T-helper 2 cell treated with Interferon-gamma antibody and Interleukin-4, amounts not matched to agents 100 ng/mL and 5 ng/mL, for 36 hours (primary cell): ENCODE measurements around the gene CAVIN4. TPM values are rescaled to one million over a fixed set of nuclear protein-coding genes. Genes with fewer than 3 reads are reported as not detected.

Experiments used
- intact Hi-C: fragments of 100-400 bp; cut with micrococcal nuclease; formaldehyde crosslinking; loops from one replicate; pipeline ENCODE4 v1.15.1; 2023
- total RNA-seq: library from RNA; stranded (reverse); gene quantifications from 2 replicates; pipeline ENCODE4 v1.2.3, GENCODE V29; 2022

Gene CAVIN4
- total RNA-seq, 1 donor from 2014 or later: 0.43 TPM

GRCh38 chr9:100590481-100590880 lies 12.6 kb downstream of the CAVIN4 start:
- intact Hi-C loops: no loop called here

GRCh38 chr9:100591139-100591538 lies 13.3 kb downstream of the CAVIN4 start:
- intact Hi-C loops: no loop called here

- intact Hi-C loops: no loop called here
Observed at GRCh38 chr9:100591639-100592412, 13.9 kb downstream of the CAVIN4 start.

DNA sequence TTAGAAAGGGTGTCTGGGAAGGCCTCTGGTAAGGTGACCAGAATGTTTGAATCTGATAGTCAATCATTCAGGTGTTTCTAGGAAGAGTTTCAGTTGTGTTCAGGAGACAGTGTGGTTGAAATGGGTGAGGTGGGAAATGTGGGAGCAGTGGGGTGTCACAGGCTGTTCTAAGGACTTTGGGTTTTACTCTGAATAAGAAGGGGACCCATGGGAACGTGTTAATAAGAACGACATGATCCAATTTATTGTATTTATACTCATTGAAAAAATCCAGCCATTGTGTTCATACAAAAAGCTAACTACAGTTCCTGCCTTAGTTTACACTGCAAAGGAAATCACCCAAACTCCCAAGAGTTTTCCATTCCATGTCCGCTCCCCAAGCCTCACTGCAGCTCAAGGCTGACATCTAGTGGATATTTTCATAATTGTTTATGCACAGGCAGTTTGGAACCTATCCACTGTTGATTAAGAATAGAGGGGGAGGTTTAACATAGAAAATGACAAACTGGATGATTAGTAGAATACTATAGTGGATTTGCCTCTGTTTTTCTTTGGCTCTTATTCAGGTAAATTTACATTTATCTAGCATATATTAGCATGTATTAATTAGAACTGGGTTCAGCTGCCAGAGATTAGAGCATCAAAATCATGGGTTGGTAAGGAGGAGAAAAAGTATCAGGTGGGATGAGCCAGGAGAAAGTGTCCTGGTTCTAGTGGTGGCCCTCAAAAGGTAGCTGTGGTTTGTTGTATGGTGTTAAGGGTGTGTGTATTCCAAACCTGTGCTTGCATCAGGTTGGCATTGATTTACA lies 17.7 kb downstream of the CAVIN4 start:
- intact Hi-C loops: loop anchor here (1.0 to 5.0 kb wide), 4 partner anchors 90 to 567 kb away; no protein-coding TSS in a partner anchor

DNA sequence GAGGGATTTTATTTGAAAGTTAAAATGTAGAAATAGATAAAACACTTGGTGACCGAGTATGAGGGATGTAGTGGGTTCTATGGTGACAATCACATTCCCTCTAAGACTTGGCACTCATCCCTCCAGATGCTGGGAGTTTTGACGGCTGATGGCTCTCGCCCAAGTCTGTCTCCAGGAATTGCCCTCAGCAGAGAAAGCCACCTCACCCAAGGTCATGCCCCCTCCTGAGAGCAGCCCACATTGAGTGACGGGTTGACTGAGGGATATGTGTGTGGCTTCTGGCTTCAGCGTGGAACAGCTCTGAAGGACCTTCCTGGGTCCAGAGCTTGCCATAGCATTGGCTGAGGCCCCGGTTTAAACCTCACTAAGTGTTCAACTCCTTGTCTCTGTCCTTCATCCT lies 19.4 kb downstream of the CAVIN4 start:
- intact Hi-C loops: loop anchor here (5.0 kb wide), 1 partner anchor 275 kb away; no protein-coding TSS in a partner anchor

DNA sequence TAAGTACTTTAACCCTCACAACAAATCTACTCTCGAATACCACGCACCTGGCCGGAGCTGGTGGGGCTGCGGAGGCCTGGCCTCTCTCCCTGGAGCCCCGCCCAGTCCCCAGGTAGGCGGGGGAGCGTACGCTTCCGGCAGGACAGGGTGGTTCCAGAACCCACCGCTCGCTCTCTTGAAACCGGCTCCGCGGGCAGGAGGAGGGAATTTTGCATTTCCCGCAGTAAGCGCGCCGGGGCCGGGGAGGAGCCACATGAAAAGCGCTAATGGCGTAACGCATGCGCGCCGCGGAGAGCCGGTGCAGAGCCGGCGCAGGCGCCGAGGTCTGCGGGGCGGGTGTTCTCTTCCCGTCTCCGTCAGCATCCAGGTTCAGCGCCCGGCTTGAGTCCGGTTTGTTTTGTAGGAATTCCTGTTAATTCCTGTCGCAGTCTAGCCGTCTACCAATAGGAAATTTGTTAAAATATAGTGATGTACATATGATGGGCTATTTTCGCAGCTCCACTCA lies 20.8 kb downstream of the CAVIN4 start:
- intact Hi-C loops: loop anchor here (5.0 kb wide), 1 partner anchor 276 kb away; no protein-coding TSS in a partner anchor

- intact Hi-C loops: no loop called here
Observed at GRCh38 chr9:100600521-100601079, 22.7 kb downstream of the CAVIN4 start.

DNA sequence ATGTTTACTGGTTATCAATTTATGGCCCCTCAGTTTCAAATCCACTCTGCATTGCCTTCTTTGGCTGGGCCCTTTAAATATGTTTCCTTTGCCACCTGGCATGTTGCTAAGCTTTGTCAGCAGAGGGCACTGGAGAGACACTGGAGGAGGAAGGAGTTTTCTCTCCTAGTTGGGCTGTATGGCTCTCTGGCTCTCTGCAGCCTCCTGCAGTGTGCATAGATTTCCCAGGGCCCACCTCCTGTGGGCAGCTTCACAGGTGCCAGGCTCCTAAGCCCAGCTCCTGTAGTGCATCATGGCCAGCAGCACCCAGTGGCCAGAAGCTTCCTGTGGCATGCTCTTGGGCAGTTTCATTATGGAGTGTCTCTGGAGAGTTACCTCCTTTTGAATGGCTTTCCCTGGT lies 23.3 kb downstream of the CAVIN4 start:
- intact Hi-C loops: no loop called here

DNA sequence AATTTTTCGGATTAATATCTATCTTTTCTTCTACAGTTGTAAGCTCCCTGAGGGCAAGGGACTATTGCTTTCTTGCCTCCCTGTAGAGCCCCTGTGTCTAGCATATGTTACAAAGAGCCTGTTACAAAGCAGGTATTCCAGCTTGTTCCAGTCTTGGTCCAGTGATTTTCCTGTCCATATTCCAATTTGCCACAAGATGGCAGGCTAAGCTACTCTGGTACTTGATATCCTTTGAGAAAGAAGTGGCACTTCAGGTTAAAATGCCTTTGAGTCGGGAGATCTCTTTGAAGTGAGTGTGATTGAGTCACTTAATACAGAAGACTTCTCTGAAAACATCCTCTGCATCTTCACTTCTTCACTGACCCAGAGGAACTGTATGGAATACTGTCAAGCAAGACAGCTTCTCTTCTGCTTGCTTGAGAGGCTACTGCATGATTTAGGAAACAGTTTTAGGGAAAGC lies 24.5 kb downstream of the CAVIN4 start:
- intact Hi-C loops: no loop called here

DNA sequence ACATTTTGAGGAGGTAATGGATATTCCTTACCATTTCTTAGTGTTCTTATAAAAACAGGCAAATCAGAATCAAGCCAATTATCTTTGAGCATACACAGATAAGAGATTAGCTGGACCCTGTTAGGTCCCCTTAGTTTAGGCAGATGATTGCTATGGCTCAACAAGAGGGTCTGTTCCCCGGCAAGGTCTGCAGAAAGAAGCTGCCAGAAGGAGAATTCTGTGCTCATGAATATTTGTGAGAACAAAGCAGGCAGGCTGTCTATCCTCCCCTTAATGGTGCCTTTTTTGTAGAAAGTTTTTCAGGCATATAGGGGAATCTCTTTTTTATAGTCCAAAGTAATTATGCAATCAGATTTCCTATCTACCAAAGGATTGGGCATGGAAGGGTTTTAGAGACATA lies 27.5 kb downstream of the CAVIN4 start:
- intact Hi-C loops: no loop called here

DNA sequence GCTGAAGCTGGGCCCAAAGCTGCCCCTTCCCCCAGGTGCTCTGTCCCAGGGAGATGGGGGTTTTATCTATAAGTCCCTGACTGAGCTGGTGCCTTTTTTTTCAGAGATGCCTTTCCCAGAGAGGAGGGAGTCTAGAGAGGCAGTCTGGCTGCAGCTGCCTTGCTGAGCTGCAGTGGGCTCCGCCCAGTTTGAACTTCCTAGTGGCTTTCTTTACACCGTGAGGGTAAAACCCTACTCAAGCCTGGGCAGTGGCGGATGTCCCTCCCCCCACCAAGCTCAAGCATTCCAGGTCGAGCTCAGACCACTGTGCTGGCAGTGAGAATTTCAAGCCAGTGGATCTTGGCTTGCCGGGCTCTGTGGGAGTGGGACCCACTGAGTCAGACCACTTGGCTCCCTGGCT lies 41.3 kb downstream of the CAVIN4 start:
- intact Hi-C loops: no loop called here

DNA sequence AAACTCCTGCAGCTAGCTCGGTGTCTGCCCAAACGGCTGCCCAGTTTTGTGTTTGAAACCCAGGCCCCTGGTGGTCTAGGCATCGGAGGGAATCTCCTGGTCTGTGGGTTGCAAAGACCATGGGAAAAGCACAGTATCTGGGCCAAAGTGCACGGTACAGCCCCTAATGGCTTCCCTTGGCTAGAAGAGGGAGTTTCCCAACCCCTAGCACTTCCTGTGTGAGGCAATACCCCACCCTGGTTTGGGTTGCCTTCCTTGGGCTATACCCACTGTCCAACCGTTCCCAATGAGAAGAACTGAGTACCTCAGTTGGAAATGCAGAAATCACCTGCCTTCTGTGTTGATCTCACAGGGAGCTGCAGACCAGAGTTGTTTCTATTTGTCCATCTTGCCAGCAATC lies 41.8 kb downstream of the CAVIN4 start:
- intact Hi-C loops: no loop called here

DNA sequence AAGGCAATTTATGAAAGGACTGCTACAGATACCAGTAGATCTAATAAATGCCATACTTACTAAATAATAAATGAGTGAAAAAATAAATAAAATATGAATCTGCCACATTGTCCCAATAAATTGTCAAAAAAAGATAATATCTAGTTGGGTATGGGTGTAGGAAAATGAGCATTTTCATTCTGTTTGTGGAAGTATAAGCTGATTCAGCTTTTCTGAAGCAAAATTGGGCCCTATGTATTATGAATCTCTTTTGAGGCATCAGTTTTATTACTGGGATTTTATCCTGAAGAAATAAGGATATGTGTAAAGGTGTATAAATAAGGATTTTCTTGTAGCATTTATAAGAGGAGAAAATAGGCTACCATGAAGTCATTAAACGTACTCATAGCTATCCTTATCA lies 46.1 kb downstream of the CAVIN4 start:
- intact Hi-C loops: no loop called here

DNA sequence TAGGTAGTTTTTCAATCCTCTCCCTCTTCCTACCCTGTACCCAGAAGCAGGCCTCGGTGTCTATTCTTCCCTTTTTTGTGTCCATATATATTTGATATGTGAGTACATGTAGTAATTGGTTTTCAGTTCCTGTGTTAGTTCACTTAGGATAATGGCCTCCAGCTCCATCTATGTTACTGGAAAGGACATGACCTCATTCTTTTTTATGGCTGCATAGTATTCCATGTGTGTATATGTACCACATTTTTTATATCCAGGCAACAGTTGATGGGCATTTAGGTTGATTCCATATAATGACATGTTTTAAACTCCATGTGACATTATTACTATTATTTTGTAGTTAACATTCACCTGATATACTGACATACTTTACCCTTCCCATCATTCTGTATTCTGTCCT lies 49.1 kb downstream of the CAVIN4 start:
- intact Hi-C loops: no loop called here

DNA sequence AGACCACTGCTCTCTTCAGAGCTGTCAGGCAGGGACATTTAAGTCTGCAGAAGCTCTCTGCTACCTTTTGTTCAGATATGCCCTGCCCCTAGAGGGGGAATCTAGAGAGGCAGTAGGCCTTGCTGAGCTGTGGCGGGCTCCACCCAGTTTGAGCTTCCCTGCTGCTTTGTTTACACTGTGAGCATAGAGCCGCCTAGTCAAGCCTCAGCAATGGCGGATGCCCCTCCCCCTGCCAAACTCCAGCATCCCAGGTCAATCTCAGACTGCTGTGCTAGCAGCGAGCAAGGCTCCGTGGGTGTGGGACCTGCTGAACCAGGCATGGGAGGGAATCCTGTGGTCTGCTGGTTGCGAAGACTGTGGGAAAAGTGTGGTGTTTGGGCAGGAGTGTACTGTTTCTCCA lies 59.9 kb downstream of the CAVIN4 start:
- intact Hi-C loops: no loop called here

Other genes starting within 250 kb of the CAVIN4 start
- gene TEX10, start 225.1 kb upstream of the CAVIN4 start, total RNA-seq: 22.5 and 22.6 TPM in 2 replicates
- 16.7 and 16.8 TPM in 2 replicates for gene MSANTD3, start 150.9 kb upstream of the CAVIN4 start, total RNA-seq
- 0.16 and 0.27 TPM in 2 replicates for gene TMEFF1, start 104.9 kb upstream of the CAVIN4 start, total RNA-seq